OCI-LY7 (cell line): ENCODE measurements around the gene FGD5. TPM values are rescaled to one million over a fixed set of nuclear protein-coding genes. Genes with fewer than 3 reads are reported as not detected.

Source experiments
- BruUV-seq: library from RNA; stranded (reverse); fragments of 400-500 nt; replicated peaks from 2 replicates; lab custom pipeline; 2021; lab: Mats Ljungman, UMichigan
- CTCF ChIA-PET: fragments of 300-600 bp; sonication (Branson Sonifier 250); formaldehyde crosslinking; loops from one replicate; lab custom pipeline; 2022; ENCODE audit warnings: antibody characterized with exemption; ENCODE audit not compliant: unreplicated experiment; lab: Charles Lee
- POLR2A ChIA-PET: fragments of 300-600 bp; sonication (Branson Sonifier 250); formaldehyde crosslinking; loops from one replicate; lab custom pipeline; 2022; ENCODE audit warnings: antibody characterized with exemption; lab: Charles Lee
- DNase-seq: peaks from one replicate; pipeline ENCODE4 v3.0.0-alpha.2; 2015; ENCODE audit warnings: low spot score
- H2AFZ ChIP-seq: fragments of 200-600 bp; sonication (generic), shearing (Covaris generic); 2 replicates; pipeline ENCODE4 v1.6.1; 2014; ENCODE audit warnings: mild to moderate bottlenecking, antibody characterized with exemption, low read length, moderate library complexity
- H3K27ac ChIP-seq: fragments of 200-600 bp; sonication (generic); 2 replicates; pipeline ENCODE4 v1.5.1; 2014; ENCODE audit warnings: mixed run types, low read depth, mild to moderate bottlenecking, moderate library complexity, low read length, inconsistent platforms; ENCODE audit not compliant: poor library complexity, severe bottlenecking
- H3K36me3 ChIP-seq: fragments of 200-600 bp; sonication (generic); 2 replicates; pipeline ENCODE4 v1.6.1; 2014; ENCODE audit warnings: mild to moderate bottlenecking, antibody characterized with exemption, low read length, moderate library complexity, mixed read lengths; ENCODE audit not compliant: insufficient read depth
- H3K4me1 ChIP-seq: fragments of 200-600 bp; sonication (generic); 2 replicates; pipeline ENCODE4 v1.5.1; 2014; ENCODE audit warnings: mild to moderate bottlenecking, low read length; ENCODE audit not compliant: insufficient read depth, poor library complexity, severe bottlenecking
- H3K4me2 ChIP-seq: fragments of 200-600 bp; sonication (generic); 2 replicates; pipeline ENCODE4 v1.6.1; 2014; ENCODE audit warnings: mild to moderate bottlenecking, low read length
- H3K4me3 ChIP-seq: fragments of 200-600 bp; sonication (generic); 2 replicates; pipeline ENCODE4 v1.5.1; 2014; ENCODE audit warnings: mild to moderate bottlenecking, low read depth, low read length; ENCODE audit not compliant: poor library complexity, severe bottlenecking
- H3K79me2 ChIP-seq: fragments of 200-600 bp; sonication (generic); 2 replicates; pipeline ENCODE4 v1.6.1; 2016; ENCODE audit warnings: low read depth, mild to moderate bottlenecking, low read length, moderate library complexity, mixed read lengths; ENCODE audit not compliant: insufficient read depth
- H3K9me2 ChIP-seq: fragments of 200-600 bp; sonication (generic); 2 replicates; pipeline ENCODE4 v1.6.1; 2016; ENCODE audit warnings: mild to moderate bottlenecking, low read length, mixed read lengths; ENCODE audit not compliant: insufficient read depth
- H3K9me3 ChIP-seq: fragments of 200-600 bp; sonication (generic); 2 replicates; pipeline ENCODE4 v1.6.1; 2014; ENCODE audit warnings: mild to moderate bottlenecking, mixed run types, low read length, mixed read lengths
- H4K20me1 ChIP-seq: fragments of 200-600 bp; sonication (generic); 2 replicates; pipeline ENCODE4 v1.6.1; 2014; ENCODE audit warnings: mild to moderate bottlenecking, antibody characterized with exemption, low read length, moderate library complexity, mixed read lengths; ENCODE audit not compliant: insufficient read depth
- EZH2phosphoT487 ChIP-seq: fragments of 200-600 bp; sonication (generic); IDR thresholded peaks from 2 replicates; pipeline ENCODE4 v1.6.1; 2018; ENCODE audit warnings: low read depth, borderline replicate concordance, mild to moderate bottlenecking, mixed run types, antibody characterized with exemption, low read length, moderate library complexity, mixed read lengths
- intact Hi-C: fragments of 100-400 bp; cut with micrococcal nuclease; formaldehyde crosslinking; loops from one replicate; pipeline ENCODE4 v1.10.0; 2022; ENCODE audit not compliant: unreplicated experiment
- total RNA-seq, 2 experiments: library from RNA; depleted of rRNA in 1 of 2; stranded (reverse); fragments of >200 nt in 1 of 2; shearing (Covaris generic) in 1 of 2; gene quantifications; 2 replicates each; pipeline ENCODE4 v1.2.3, GENCODE V29; 2014 to 2022
- TF ChIP-seq, protein P1 (sequence below): fragments of 200-600 bp; sonication (generic); conservative IDR thresholded peaks from 2 replicates; pipeline ENCODE4 v1.5.1; 2014; ENCODE audit warnings: mild to moderate bottlenecking, antibody characterized with exemption, low read length, moderate library complexity, mixed read lengths

The FGD5 gene
- total RNA-seq, 2 experiments from 2014 or later, result 0.09 to 0.21 TPM

DNA sequence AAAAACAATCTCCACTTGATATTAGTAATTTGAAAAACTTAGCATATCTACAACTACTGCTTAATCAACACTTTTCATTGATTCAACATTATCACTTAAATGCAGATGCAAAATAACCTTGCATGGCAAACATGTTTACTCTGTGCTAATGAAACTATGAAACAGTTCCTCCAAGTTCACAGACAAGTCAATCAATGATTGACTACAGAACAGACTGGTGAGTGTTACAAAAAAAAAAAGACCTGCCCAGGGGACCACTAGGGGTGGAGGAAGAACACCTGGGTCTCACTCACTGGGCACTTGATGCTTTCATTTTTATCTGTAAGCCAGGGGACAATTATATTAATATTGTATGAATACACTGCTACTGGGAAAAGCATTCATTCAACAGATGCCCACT is 124.3 kb downstream of the FGD5 start:
- no peak overlapping the region for H2AFZ ChIP-seq
- peaks cover 25% of the 10 kb centered on the region; the same call in 1 of the 2 replicates for H4K20me1 ChIP-seq
- H3K4me3 ChIP-seq, result no peak overlapping the region
- POLR2A ChIA-PET, result no interaction called here
- H3K9me2 ChIP-seq, result no peaks in the 10 kb centered on the region
- no peak overlapping the region for H3K27ac ChIP-seq
- TF ChIP-seq, protein P1, sequence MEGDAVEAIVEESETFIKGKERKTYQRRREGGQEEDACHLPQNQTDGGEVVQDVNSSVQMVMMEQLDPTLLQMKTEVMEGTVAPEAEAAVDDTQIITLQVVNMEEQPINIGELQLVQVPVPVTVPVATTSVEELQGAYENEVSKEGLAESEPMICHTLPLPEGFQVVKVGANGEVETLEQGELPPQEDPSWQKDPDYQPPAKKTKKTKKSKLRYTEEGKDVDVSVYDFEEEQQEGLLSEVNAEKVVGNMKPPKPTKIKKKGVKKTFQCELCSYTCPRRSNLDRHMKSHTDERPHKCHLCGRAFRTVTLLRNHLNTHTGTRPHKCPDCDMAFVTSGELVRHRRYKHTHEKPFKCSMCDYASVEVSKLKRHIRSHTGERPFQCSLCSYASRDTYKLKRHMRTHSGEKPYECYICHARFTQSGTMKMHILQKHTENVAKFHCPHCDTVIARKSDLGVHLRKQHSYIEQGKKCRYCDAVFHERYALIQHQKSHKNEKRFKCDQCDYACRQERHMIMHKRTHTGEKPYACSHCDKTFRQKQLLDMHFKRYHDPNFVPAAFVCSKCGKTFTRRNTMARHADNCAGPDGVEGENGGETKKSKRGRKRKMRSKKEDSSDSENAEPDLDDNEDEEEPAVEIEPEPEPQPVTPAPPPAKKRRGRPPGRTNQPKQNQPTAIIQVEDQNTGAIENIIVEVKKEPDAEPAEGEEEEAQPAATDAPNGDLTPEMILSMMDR, result no peak
- TF ChIP-seq EZH2phosphoT487, result no peak
- H3K79me2 ChIP-seq, result peaks cover 35% of the 10 kb centered on the region
- no TSS peak for BruUV-seq
- DNase-seq, result no peak
- H3K4me1 ChIP-seq, result peaks cover 9% of the 10 kb centered on the region
- H3K9me3 ChIP-seq, result no peaks in the 10 kb centered on the region
- no peak overlapping the region for H3K4me2 ChIP-seq
- peaks cover 43% of the 10 kb centered on the region for H3K36me3 ChIP-seq
- CTCF ChIA-PET, result no interaction called here
- intact Hi-C loops, result no loop called here

DNA sequence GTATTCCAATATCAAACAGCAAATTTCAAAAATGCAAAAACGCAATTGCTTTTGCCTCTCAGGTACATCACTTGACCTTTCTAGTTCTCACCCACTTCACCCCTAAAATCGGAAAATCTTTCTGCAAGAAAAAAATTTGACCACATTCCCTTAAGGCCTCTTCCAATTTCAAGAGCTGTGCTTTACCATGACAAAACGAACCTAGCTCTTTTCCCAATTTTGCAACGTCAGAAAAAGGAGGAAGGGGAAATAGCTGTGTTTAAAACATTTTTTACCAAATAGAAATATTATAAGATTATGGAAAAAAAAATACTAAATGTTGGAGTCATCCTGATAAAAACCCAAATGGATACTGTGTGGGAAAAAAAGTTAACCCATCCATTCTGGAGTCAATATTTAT is 127.5 kb downstream of the FGD5 start:
- ChIA-PET CTCF (interaction anchor here (1.2 kb wide), 1 partner anchor 13 kb away, joined by 3 read pairs; no protein-coding TSS in a partner anchor), POLR2A (interaction anchor here (0.6 to 1.6 kb wide), 9 partner anchors 9 to 1965 kb away, joined by 3 to 10 read pairs (median 5); partner anchors contain the start of genes CCDC174 and MRPS25)
- Histone ChIP-seq H3K79me2 (peaks cover 62% of the 10 kb centered on the region), H3K9me3 (no peaks in the 10 kb centered on the region), H3K4me1 (peaks cover 30% of the 10 kb centered on the region), H3K4me2 (peak overlapping the region; percentile 96), H4K20me1 (peaks cover 25% of the 10 kb centered on the region; the same call in 1 of the 2 replicates), H3K9me2 (no peaks in the 10 kb centered on the region), H2AFZ (no peak overlapping the region), H3K27ac (peak overlapping the region; percentile 83), H3K36me3 (peaks cover 65% of the 10 kb centered on the region), H3K4me3 (peak overlapping the region; percentile 81)
- intact Hi-C loops, result loop anchor here (2.0 to 5.0 kb wide), 4 partner anchors 151 to 824 kb away; partner anchors contain the start of genes CAPN7, CHCHD4, LSM3 and RBSN
- BruUV-seq, result no TSS peak
- TF ChIP-seq, protein P1, result no peak
- TF ChIP-seq EZH2phosphoT487, result no peak
- DNase-seq, result no peak

DNA sequence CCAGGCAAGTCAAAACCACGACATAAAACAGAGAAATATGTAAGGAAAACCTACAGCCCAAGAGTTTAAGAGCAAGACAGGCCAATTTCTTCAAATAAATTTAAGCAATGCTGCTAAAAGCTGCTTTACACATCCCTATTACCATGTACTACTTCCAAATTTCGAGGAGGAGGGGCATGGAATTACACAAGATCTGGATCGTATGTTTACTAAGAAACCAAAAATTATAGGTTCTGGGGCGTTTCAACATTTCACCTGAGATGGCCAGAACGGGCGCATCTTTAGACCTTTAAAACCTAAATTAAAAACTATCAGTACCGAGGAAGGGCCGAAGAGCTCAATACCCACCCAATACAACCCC is 128.0 kb downstream of the FGD5 start:
- H3K4me3 ChIP-seq, result peak overlapping the region; percentile 81
- H3K9me3 ChIP-seq, result no peaks in the 10 kb centered on the region
- intact Hi-C loops, result loop anchor here (2.0 to 5.0 kb wide), 4 partner anchors 151 to 824 kb away; partner anchors contain the start of genes CAPN7, CHCHD4, LSM3 and RBSN
- TF ChIP-seq, protein P1, result no peak
- no peak for TF ChIP-seq EZH2phosphoT487
- BruUV-seq, result no TSS peak
- H3K27ac ChIP-seq, result peak overlapping the region; percentile 83
- peak overlapping the region; percentile 96 for H3K4me2 ChIP-seq
- no peaks in the 10 kb centered on the region for H3K9me2 ChIP-seq
- ChIA-PET POLR2A (interaction anchor here (0.6 to 1.6 kb wide), 9 partner anchors 9 to 914 kb away, joined by 3 to 10 read pairs (median 5); partner anchors contain the start of genes CCDC174 and MRPS25), CTCF (interaction anchor here (1.0 to 1.2 kb wide), 2 partner anchors 14 to 106 kb away, joined by 3 read pairs; no protein-coding TSS in a partner anchor)
- H3K79me2 ChIP-seq, result peaks cover 67% of the 10 kb centered on the region
- peaks cover 65% of the 10 kb centered on the region for H3K36me3 ChIP-seq
- peaks cover 25% of the 10 kb centered on the region; the same call in 1 of the 2 replicates for H4K20me1 ChIP-seq
- peak overlapping the region; percentile 80 for H2AFZ ChIP-seq
- DNase-seq, result peak; percentile 12
- peaks cover 30% of the 10 kb centered on the region for H3K4me1 ChIP-seq
